Hepatocyte (in vitro differentiated cells): ENCODE measurements around the gene SCG5.
A peak's percentile ranks its signal among the peaks of the same experiment; 100 is the strongest.

Experiments used
- EZH2 ChIP-seq: fragments of 200-600 bp; sonication (generic); IDR thresholded peaks from 2 replicates; pipeline ENCODE4 v1.6.1; 2016; ENCODE audit warnings: antibody characterized with exemption, mild to moderate bottlenecking, borderline replicate concordance
- EZH2phosphoT487 ChIP-seq: fragments of 200-600 bp; sonication (generic); IDR thresholded peaks from one replicate; pipeline ENCODE4 v1.6.1; 2018; ENCODE audit warnings: antibody characterized with exemption, mild to moderate bottlenecking, low read depth, moderate library complexity; ENCODE audit not compliant: unreplicated experiment, severe bottlenecking
- TF ChIP-seq, protein P1 (sequence below): fragments of 200-600 bp; sonication (generic); IDR thresholded peaks from 2 replicates; pipeline ENCODE4 v1.5.1; 2016; ENCODE audit warnings: antibody characterized with exemption, mild to moderate bottlenecking; ENCODE audit not compliant: poor library complexity

DNA sequence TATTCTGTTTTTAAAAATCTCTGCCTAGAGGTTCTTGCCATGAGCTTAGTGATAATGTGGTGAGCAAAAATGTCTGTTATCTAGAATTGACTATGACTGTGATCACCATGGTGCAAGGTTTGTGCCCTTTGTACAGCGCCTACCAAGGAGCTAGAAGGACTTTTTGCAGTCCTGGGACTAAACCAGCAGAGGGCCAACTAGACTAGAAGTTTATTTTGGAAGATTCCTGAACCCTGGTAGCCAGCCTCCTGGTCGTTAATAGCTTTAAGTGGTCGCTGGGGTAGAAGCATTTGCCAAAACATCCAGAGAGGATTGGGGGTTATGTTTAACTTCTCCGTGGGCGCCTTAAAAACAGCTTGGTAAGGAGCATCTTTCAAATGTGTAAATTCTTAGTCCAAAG lies 7.8 kb downstream of the SCG5 start:
- TF ChIP-seq EZH2phosphoT487: no peak
- TF ChIP-seq, protein P1, sequence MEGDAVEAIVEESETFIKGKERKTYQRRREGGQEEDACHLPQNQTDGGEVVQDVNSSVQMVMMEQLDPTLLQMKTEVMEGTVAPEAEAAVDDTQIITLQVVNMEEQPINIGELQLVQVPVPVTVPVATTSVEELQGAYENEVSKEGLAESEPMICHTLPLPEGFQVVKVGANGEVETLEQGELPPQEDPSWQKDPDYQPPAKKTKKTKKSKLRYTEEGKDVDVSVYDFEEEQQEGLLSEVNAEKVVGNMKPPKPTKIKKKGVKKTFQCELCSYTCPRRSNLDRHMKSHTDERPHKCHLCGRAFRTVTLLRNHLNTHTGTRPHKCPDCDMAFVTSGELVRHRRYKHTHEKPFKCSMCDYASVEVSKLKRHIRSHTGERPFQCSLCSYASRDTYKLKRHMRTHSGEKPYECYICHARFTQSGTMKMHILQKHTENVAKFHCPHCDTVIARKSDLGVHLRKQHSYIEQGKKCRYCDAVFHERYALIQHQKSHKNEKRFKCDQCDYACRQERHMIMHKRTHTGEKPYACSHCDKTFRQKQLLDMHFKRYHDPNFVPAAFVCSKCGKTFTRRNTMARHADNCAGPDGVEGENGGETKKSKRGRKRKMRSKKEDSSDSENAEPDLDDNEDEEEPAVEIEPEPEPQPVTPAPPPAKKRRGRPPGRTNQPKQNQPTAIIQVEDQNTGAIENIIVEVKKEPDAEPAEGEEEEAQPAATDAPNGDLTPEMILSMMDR: peak; percentile 31
- no peak for TF ChIP-seq EZH2
